Chondrocyte (in vitro differentiated cells): Measurements from ENCODE around the gene SF3B2. TPM values are rescaled to one million over a fixed set of nuclear protein-coding genes. Genes with fewer than 3 reads are reported as not detected.
"Not testable (repeated sequence)": the region's sequence is repeated elsewhere in the genome, so short reads cannot be mapped to it uniquely, and the experiment has no call there.

Experiments
- DNase-seq: peaks from one replicate; pipeline ENCODE4 v3.0.0; 2021; ENCODE audit warnings: mixed read lengths, low spot score
- H3K27ac Mint-ChIP-seq: one replicate; pipeline ENCODE4 v1.8.0; 2021; ENCODE audit warnings: mild to moderate bottlenecking, moderate library complexity, mixed read lengths; ENCODE audit not compliant: unreplicated experiment
- H3K27me3 Mint-ChIP-seq: 2 replicates; pipeline ENCODE4 v1.8.0; 2021; ENCODE audit warnings: low read depth, mixed read lengths
- H3K36me3 Mint-ChIP-seq: 2 replicates; pipeline ENCODE4 v1.8.0; 2021; ENCODE audit warnings: low read depth, mixed read lengths
- H3K4me1 Mint-ChIP-seq: 2 replicates; pipeline ENCODE4 v1.8.0; 2021; ENCODE audit warnings: low read depth, mild to moderate bottlenecking, mixed read lengths
- H3K4me3 Mint-ChIP-seq: one replicate; pipeline ENCODE4 v1.8.0; 2021; ENCODE audit warnings: mild to moderate bottlenecking, moderate library complexity, mixed read lengths; ENCODE audit not compliant: unreplicated experiment
- H3K9me3 Mint-ChIP-seq: 2 replicates; pipeline ENCODE4 v1.8.0; 2021; ENCODE audit warnings: low read depth, mixed read lengths
- CTCF ChIP-seq: fragments of 200-600 bp; sonication (generic); IDR thresholded peaks from 2 replicates; pipeline ENCODE4 v1.5.0; 2021; ENCODE audit warnings: antibody characterized with exemption, mild to moderate bottlenecking, moderate library complexity
- total RNA-seq: library from RNA; stranded (reverse); gene quantifications from 3 replicates; pipeline ENCODE4 v1.2.1, GENCODE V29; 2021

Gene SF3B2
- total RNA-seq, 1 donor from 2014 or later, result 142 TPM

GRCh38 chr11:66072518-66072917, 20.4 kb downstream of the SF3B2 start:
- no peaks in the 10 kb centered on the region for H3K27me3 Mint-ChIP-seq
- peak overlapping the region; percentile 83 for H3K27ac Mint-ChIP-seq

GRCh38 chr11:66073669-66074068, 21.5 kb downstream of the SF3B2 start:
- no peak overlapping the region for H3K27ac Mint-ChIP-seq
- no peak overlapping the region for H3K4me3 Mint-ChIP-seq
- H3K9me3 Mint-ChIP-seq, result no peaks in the 10 kb centered on the region
- no peak for TF ChIP-seq CTCF
- no peaks in the 10 kb centered on the region for H3K27me3 Mint-ChIP-seq
- peaks cover 52% of the 10 kb centered on the region for H3K4me1 Mint-ChIP-seq
- no peak for DNase-seq
- peaks cover 18% of the 10 kb centered on the region for H3K36me3 Mint-ChIP-seq

More at GRCh38 chr11:66072518-66072917, 20.4 kb downstream of the SF3B2 start:
- Mint-ChIP-seq H3K4me1 (peaks cover 52% of the 10 kb centered on the region), H3K9me3 (no peaks in the 10 kb centered on the region), H3K4me3 (no peak overlapping the region), H3K36me3 (peaks cover 21% of the 10 kb centered on the region)
- no peak for TF ChIP-seq CTCF
- no peak for DNase-seq

GRCh38 chr11:66075273-66075672, 23.1 kb downstream of the SF3B2 start:
- Mint-ChIP-seq H3K36me3 (peaks cover 16% of the 10 kb centered on the region), H3K27me3 (no peaks in the 10 kb centered on the region), H3K9me3 (no peaks in the 10 kb centered on the region), H3K4me1 (peaks cover 52% of the 10 kb centered on the region), H3K27ac (no peak overlapping the region), H3K4me3 (no peak overlapping the region)
- no peak for DNase-seq
- no peak for TF ChIP-seq CTCF

GRCh38 chr11:66076561-66076960, 24.4 kb downstream of the SF3B2 start:
- no peak overlapping the region for H3K4me3 Mint-ChIP-seq
- peak overlapping the region; percentile 32 for H3K27ac Mint-ChIP-seq
- DNase-seq, result no peak
- peaks cover 58% of the 10 kb centered on the region for H3K4me1 Mint-ChIP-seq
- H3K27me3 Mint-ChIP-seq, result no peaks in the 10 kb centered on the region
- no peak for TF ChIP-seq CTCF
- H3K36me3 Mint-ChIP-seq, result peaks cover 16% of the 10 kb centered on the region
- H3K9me3 Mint-ChIP-seq, result no peaks in the 10 kb centered on the region

GRCh38 chr11:66077927-66078326, 25.8 kb downstream of the SF3B2 start:
- no peak overlapping the region for H3K27ac Mint-ChIP-seq
- no peak for DNase-seq
- H3K27me3 Mint-ChIP-seq, result no peaks in the 10 kb centered on the region
- TF ChIP-seq CTCF, result no peak
- H3K9me3 Mint-ChIP-seq, result no peaks in the 10 kb centered on the region
- H3K4me1 Mint-ChIP-seq, result peaks cover 55% of the 10 kb centered on the region
- H3K4me3 Mint-ChIP-seq, result no peak overlapping the region
- H3K36me3 Mint-ChIP-seq, result peaks cover 16% of the 10 kb centered on the region

- peaks cover 63% of the 10 kb centered on the region for H3K4me1 Mint-ChIP-seq
- H3K27me3 Mint-ChIP-seq, H3K4me3 Mint-ChIP-seq, H3K27ac Mint-ChIP-seq, H3K9me3 Mint-ChIP-seq, DNase-seq: not testable (repeated sequence)
- H3K36me3 Mint-ChIP-seq, result peaks cover 16% of the 10 kb centered on the region
These were observed 26.8 kb downstream of the SF3B2 start for GRCh38 chr11:66078949-66079348.
